T follicular helper cell (primary cell): ENCODE results near the gene SLC39A7.

ENCODE experiments used
- DNase-seq: peaks from one replicate; pipeline ENCODE4 v3.0.0-alpha.2; 2020; ENCODE audit warnings: low read depth

The SLC39A7 gene

DNA sequence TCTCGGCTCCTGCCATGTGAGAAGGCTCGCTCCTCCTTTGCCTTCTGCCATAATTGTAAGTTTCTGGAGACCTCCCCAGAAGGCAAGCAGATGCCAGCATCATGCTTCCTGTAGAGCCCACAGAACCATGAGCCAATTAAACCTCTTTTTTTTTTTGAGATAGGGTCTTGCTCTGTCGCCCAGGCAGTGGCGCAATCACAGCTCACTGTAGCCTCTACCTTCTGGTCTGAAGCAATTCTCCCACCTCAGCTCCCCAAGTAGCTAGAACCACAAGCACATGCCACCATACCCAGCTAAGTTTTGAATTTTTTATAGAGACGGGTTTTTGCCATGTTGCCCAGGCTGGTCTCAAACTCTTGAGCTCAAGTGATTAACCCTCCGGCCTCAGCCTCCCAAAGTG is 36.2 kb downstream of the SLC39A7 start:
- DNase-seq: no peak

DNA sequence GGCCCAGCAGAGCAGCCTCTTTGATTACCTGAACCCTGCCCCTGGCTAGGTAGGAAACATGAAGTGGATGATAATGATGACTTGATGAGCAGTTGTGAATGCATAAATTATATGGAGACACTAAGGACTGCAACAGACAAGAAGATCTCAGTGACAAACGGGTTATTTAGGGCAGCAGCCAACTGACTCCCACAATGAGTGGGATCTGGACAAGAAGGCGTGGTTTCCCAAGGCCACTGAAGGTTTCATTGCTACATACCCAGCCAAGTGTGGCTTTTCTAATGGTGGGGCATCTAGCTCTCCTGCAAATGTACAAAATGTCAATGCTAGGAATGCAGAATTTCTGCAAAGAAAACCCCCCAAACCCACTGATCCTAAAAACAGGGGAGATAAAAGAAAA is 37.1 kb downstream of the SLC39A7 start:
- no peak for DNase-seq

DNA sequence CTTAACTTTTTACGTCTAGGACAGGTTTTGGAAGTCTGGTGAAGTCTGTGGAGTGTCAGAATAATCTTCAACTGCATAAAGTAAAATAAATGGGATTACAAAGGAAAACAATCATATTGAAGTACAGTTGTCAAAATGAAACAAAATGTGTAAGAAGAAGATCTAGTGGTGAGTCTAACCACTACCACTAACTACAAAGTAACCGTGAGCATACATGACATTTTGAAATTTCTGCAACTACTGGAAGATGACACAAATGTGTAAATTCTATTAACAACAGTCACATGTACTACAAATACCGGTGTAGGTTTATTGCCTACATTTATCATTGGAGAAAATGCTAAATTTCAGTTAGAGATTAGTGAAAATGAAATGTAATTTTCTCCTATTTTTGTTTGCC is 41.3 kb downstream of the SLC39A7 start:
- no peak for DNase-seq

DNA sequence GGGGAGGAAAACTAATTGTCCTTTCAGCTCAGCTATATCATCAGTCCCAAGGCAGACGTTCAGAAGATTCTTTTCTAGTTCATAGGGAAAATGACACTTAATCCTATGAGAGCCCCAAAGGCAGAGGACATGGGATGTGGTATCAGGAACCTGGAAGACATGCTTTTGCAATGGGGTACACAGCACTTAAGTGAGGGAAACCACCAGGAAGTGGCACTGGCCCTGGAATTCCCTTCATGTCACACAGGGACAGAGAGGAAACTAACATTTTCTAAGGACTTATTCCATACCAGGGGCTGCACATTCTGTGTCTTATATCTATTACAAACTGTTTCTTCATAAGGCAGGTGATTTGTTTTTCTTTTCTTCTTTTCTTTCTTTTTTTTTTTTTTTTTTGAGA is 42.8 kb downstream of the SLC39A7 start:
- DNase-seq: no peak

DNA sequence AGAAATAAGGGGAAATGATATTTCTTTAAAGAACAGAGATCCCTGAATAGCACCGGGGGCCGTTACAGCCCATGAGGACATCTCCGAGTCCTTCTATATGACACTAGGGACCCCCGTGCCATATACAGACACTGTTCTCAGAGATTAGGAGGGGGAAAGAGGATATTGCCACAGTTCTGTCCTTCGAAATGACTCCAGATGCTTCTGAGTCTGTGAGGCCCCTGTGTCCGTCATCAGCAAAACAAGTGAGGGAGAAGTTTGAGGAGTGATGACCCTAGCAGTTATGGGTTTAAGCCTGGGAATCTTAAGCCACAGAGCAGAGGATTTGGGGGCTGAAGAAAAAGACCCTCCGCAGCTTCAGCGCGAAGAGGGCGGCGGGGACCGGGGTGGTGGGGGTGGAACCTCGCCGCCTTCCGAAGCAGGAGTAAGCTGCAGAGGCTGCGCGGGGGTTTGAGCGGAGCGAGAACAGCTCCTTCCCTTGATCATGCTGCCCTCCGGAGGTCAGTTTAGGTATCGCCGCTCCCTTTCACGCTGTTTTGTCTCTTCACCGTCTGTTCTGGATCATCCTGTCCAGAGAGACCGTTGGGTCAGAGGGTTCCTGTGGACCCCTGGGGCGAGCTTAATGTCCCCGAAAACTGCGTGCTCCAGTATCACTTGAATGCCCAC is 47.4 kb downstream of the SLC39A7 start:
- DNase-seq: peak; percentile 83

DNA sequence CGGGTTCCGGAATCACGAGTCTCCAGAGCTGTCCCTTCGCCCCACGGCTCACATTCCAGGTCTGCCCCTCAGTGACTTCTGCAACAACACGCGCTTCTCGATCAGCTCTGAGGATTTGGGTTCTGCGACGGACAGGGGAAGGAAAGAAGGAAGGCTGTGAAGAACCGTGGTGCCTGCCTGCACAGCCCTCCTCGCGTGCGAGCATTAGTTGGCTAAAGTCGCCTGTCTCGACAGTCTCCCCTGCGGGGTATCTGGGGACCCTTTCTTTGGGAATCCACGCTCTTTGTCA is 47.9 kb downstream of the SLC39A7 start:
- DNase-seq: no peak

DNA sequence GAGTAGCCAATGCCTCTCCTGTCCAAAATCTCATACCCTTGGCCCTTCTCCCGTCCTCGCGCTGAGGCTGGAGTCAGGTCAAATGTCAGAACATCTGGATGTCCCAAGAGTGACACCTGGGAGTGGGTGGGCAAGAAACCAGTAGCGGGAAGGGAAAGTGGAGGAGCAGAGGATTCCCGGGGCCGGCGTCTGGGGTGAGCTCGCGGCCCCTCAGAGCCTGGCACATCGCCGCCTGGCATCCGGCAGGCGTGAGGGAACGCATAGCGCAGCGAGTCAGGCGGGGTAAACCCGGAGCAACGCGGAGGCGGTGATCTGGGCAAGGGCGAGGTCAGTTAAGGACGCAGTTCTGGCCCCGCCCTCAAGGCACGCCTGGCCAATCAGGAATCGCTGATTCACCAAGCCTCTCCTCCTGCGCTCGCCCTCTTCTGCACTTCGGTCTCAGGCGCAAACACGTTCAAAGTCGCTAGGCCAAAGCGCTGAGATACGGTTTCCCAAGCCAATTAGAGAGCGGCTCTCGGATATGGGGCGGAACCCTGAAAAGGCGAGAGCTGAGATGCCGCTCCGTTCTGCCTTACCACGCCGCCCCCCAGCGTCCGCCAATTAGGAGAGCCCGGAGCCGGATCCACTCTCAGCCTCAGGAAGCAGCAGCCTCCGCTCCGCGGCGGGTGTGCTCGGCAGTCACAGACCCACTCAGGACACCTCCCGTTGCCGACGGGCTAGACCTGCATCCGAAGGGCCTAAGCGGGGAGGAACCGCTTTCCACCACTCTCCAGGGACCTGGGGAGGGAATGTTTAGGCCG is 48.5 kb downstream of the SLC39A7 start:
- DNase-seq: peak; percentile 92

DNA sequence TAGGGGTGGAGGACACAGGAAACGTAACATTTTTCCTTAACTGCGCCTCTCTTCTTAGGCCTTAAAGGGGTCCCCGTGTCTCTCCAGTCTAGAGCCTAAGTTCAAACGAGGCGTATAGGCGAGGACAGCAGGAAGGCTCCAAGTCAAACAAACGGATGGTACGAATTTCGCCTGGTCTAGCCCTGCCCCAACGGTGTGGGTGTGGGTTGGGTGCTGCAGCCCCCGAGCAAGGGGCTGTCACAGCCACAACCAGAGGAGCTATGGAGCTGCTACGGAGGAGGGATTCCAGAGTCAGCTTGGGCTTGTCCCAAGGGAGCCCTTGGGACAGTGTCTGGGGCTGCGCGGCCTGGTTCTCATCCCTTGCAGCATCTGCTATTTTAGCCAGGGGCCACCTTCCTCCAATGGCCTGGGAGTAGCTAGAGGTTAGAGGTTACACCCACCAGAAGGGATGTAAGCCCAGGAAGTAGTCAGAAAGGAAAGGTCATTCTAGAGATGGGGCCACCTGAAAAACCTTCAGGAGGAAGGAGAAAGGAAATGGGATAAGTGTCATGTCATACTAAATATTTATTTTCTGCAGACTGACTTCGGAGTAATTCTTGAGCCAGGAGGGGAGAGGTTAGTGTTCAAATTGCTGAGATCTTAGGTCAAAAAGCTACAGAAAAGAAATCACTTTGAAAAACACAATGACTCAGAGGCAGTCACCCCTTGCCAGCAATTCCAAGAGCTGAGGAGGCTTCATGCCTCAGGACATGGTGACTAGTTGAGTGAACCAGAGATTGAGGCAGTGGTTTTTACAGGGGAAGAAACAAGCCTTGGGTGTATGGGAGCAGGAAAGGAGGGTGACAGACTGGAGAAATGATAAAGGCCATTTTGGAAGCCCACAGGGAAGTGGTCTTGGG is 49.3 kb downstream of the SLC39A7 start:
- DNase-seq: no peak

DNA sequence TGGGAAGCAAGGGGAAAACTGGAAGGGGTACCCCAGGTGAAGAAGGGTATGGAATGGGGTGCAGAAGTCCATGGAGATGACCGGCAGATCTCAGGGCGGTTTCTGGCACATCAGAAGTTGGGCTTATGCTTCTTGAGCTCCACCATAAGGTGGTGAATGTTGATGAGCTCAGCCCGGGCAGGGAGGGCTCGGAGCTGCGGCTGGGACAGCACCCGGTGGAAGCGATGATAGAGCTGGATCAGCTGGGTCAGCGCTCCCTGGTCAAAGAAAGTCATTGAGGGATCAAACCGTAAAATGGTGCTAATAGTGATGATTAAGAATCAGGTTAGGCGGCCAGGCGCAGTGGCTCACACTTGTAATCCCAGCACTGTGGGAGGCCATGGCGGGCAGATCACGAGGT is 50.1 kb downstream of the SLC39A7 start:
- no peak for DNase-seq

DNA sequence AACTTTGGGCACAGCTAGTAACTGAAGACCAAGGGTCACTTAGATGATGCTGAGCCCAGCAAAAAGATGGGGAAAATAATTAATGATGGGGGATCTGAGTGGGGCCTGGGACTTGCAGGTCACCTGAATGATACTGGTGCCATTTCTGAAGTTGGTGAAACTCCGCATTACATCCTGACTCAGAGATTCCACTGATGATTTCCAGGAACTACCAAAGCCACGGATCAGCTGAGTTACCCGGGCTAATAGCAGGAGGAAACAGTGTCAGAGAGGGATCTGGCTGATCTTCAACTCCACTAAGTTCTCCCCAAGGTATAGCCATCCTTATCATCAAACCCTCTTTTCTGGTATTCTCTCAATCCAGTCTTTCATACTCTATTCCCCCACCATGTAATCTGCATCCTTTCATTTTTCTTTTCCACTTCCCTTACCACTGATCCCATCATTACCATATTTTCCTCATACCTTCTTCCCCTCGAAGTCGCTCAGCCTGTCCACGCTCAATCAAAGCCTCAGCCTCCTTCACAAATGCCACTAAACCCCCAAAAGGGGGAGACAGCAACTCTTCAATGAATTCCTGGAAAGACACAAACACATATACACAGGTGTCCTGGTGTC is 50.8 kb downstream of the SLC39A7 start:
- no peak for DNase-seq

DNA sequence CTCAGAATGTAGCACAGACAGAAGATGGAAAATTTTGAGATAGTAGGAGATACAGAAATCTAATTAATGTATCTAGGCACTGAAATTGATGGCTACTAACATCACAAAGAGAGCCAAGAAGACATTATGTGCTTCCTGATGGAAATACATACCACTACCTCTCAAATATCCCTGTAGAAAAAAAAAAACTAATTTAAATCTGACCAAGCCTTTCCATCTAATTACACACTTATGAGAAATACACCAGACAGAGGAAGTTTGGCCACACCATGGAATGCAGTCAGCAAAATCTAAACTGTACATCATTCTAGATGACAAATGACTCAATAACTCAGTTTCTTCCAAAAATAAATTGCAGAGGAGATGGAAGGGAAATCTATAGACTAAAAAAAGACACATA is 52.1 kb downstream of the SLC39A7 start:
- no peak for DNase-seq
